ENCODE results near the gene SLC49A3.

DNA sequence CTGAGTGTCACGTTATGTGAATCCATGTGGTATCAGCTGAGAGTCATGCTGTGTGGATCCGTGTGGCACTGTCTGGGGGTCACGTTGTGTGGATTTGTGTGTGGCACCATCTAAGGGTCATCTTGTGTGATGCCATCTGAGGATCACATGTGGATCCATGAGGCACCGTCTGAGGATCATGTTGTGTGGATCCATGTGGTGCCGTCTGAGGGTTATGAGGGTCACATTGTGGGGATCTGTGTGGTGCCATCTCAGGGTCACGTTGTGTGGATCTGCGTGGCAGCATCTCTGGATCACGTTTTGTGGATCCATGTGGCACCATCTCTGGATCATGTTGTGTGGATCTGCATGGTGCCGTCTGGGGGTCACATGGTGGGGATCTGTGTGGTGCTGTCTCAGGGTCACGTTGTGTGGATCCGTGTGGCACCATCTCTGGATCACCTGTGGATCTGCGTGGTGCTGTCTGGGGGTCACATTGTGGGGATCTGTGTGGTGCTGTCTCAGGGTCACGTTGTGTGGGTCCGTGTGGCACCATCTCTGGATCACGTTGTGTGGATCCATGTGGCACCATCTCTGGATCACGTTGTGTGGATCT lies 56.7 kb downstream of the SLC49A3 start:
- no peak for TF ChIP-seq CTCF (optimal IDR thresholded peaks at IDR 0.05 in 1 of 3, IDR thresholded peaks at IDR 0.05 in 1 of 3, conservative IDR thresholded peaks at IDR 0.05 in 1 of 3; ENCODE audit: extremely low read depth in 1 of 3, insufficient read depth in 2 of 3, low read length in 3 of 3)
- no peak for TF ChIP-seq EZH2 (IDR thresholded peaks at IDR 0.05; ENCODE audit: low read length)
